Calu3 (cell line): ENCODE measurements around the gene HIRA. TPM values are rescaled to one million over a fixed set of nuclear protein-coding genes. Genes with fewer than 3 reads are reported as not detected.

Experiments
- BruUV-seq: library from RNA; stranded (reverse); fragments of 400-500 nt; replicated peaks from 2 replicates; lab custom pipeline; 2021; lab: Mats Ljungman, UMichigan
- CTCF ChIA-PET: fragments of 300-600 bp; sonication (Branson Sonifier 250); formaldehyde crosslinking; loops from one replicate; lab custom pipeline; 2022; ENCODE audit warnings: antibody characterized with exemption; lab: Charles Lee
- DNase-seq: peaks from one replicate; pipeline ENCODE4 v3.0.0; 2022
- H3K27ac Mint-ChIP-seq: one replicate; pipeline ENCODE4 v1.8.0; 2022; ENCODE audit warnings: mixed read lengths; ENCODE audit not compliant: unreplicated experiment
- H3K27me3 Mint-ChIP-seq: one replicate; pipeline ENCODE4 v1.8.0; 2022; ENCODE audit warnings: mixed read lengths; ENCODE audit not compliant: unreplicated experiment
- H3K36me3 Mint-ChIP-seq: one replicate; pipeline ENCODE4 v1.8.0; 2022; ENCODE audit warnings: mild to moderate bottlenecking, moderate library complexity, mixed read lengths; ENCODE audit not compliant: insufficient read depth, unreplicated experiment
- H3K4me1 Mint-ChIP-seq: one replicate; pipeline ENCODE4 v1.8.0; 2022; ENCODE audit warnings: mild to moderate bottlenecking, low read depth, mixed read lengths; ENCODE audit not compliant: unreplicated experiment
- H3K4me3 Mint-ChIP-seq: one replicate; pipeline ENCODE4 v1.8.0; 2022; ENCODE audit warnings: mild to moderate bottlenecking, low read depth, moderate library complexity, mixed read lengths; ENCODE audit not compliant: unreplicated experiment
- H3K9me3 Mint-ChIP-seq: one replicate; pipeline ENCODE4 v1.8.0; 2022; ENCODE audit warnings: low read depth, mixed read lengths; ENCODE audit not compliant: unreplicated experiment
- intact Hi-C: fragments of 100-400 bp; cut with micrococcal nuclease; formaldehyde crosslinking; loops from one replicate; pipeline ENCODE4 v1.10.0; 2022; ENCODE audit not compliant: unreplicated experiment
- total RNA-seq: library from RNA; stranded (reverse); gene quantifications from 2 replicates; pipeline ENCODE4 v1.2.3, GENCODE V29; 2022
- TF ChIP-seq, protein P1 (sequence below): fragments of 200-600 bp; IDR thresholded peaks from one replicate; pipeline ENCODE4 v1.8.0; 2022; ENCODE audit warnings: antibody characterized with exemption; ENCODE audit not compliant: unreplicated experiment

Gene HIRA
- total RNA-seq, 1 experiment from 2014 or later: 36.4 TPM

DNA sequence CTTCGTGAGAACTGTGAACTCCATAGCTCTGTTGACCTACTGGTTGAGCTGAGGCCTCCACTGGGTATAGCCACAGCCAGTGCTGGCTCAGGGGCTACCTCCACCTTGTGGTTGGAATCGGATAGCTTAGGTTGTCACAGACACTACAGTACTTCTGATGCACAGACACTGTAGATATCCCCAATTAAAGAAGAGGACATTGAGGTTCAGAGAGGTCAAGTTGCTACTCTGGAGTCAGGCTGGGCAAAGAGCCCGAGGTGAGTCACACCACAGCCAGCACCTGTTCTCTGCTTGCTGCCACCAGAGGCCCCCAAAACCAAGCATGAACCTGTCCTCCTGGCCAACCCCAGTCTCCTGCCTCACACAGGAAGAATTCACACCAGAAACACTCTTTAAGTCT lies 42.0 kb upstream of the HIRA start:
- CTCF ChIA-PET: interaction anchor here (1.1 to 1.2 kb wide), 2 partner anchors 11 to 156 kb away, joined by 3 read pairs; no protein-coding TSS in a partner anchor
- TF ChIP-seq, protein P1, sequence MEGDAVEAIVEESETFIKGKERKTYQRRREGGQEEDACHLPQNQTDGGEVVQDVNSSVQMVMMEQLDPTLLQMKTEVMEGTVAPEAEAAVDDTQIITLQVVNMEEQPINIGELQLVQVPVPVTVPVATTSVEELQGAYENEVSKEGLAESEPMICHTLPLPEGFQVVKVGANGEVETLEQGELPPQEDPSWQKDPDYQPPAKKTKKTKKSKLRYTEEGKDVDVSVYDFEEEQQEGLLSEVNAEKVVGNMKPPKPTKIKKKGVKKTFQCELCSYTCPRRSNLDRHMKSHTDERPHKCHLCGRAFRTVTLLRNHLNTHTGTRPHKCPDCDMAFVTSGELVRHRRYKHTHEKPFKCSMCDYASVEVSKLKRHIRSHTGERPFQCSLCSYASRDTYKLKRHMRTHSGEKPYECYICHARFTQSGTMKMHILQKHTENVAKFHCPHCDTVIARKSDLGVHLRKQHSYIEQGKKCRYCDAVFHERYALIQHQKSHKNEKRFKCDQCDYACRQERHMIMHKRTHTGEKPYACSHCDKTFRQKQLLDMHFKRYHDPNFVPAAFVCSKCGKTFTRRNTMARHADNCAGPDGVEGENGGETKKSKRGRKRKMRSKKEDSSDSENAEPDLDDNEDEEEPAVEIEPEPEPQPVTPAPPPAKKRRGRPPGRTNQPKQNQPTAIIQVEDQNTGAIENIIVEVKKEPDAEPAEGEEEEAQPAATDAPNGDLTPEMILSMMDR: no peak
- no TSS peak for BruUV-seq
- H3K27me3 Mint-ChIP-seq: no peaks in the 10 kb centered on the region
- H3K27ac Mint-ChIP-seq: no peak overlapping the region
- peaks cover 22% of the 10 kb centered on the region for H3K4me1 Mint-ChIP-seq
- intact Hi-C loops: no loop called here
- no peak overlapping the region for H3K4me3 Mint-ChIP-seq
- no peak for DNase-seq
- no peaks in the 10 kb centered on the region for H3K9me3 Mint-ChIP-seq
- peaks cover 51% of the 10 kb centered on the region for H3K36me3 Mint-ChIP-seq

DNA sequence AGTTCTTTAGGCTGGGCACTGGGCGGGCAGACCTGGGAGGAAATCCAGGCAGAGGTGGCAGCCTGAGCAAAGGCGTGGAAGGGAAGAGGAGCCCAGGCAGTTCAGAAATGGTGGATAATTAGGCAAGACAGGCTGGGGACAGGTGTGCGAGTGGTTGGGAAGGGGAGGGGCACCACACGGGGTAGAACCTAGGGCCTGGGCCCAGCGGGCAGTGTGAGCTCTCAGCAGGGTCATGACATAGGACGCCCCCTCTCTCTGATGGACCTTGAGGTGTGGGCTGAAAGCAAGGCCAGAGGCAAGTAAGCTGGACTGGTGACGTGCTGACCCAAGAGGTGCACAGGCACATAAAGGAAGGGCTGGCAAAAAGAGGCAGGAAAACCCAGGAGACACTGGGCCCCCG lies 40.7 kb upstream of the HIRA start:
- no TSS peak for BruUV-seq
- H3K4me3 Mint-ChIP-seq: no peak overlapping the region
- H3K27ac Mint-ChIP-seq: no peak overlapping the region
- H3K4me1 Mint-ChIP-seq: peaks cover 11% of the 10 kb centered on the region
- no peaks in the 10 kb centered on the region for H3K27me3 Mint-ChIP-seq
- H3K36me3 Mint-ChIP-seq: peaks cover 45% of the 10 kb centered on the region
- H3K9me3 Mint-ChIP-seq: no peaks in the 10 kb centered on the region
- no peak for DNase-seq
- TF ChIP-seq, protein P1: no peak
- intact Hi-C loops: no loop called here
- CTCF ChIA-PET: no interaction called here

DNA sequence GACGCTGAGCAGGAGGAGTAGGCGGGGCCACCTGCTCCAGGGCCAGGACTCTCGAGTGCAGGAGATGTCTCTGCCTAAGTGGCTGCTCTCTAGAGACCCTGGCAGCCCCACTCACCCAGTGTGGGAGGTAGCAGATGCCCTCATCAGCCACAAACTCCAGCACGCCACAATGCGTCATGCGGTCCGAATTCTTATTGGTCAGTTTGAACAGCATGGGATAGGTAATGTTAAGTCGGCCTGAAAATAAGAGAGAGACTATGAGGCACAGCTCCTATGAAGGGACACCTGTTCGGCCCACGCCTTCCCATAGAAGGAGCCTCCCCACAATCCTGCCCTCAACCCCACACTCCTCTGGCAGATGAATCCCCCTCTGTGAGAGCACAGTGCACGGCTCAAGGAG lies 40.0 kb upstream of the HIRA start:
- intact Hi-C loops: no loop called here
- no peak overlapping the region for H3K4me3 Mint-ChIP-seq
- no peak overlapping the region for H3K27ac Mint-ChIP-seq
- CTCF ChIA-PET: no interaction called here
- TF ChIP-seq, protein P1: no peak
- peaks cover 7% of the 10 kb centered on the region for H3K4me1 Mint-ChIP-seq
- BruUV-seq: no TSS peak
- DNase-seq: no peak
- no peaks in the 10 kb centered on the region for H3K9me3 Mint-ChIP-seq
- peaks cover 46% of the 10 kb centered on the region for H3K36me3 Mint-ChIP-seq
- H3K27me3 Mint-ChIP-seq: no peaks in the 10 kb centered on the region

DNA sequence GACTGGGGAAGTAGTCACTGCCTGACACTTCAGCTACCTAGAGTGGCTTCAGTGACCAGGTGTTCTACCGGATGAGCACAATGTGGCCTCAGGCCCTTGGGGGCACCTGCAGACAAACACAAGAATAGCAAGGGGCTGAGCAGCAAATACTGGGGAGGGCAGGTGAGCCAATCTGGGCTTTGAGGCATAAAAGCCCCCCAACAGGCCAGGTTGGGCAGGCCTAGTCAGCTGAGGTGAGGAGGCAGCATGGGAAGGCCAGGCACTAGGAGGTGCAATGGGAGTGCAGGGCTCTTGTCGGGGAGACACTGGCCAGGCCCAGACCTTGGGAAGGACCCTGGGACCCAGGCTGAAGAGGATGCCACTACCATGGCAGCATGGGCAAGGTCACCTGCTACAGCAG lies 38.5 kb upstream of the HIRA start:
- peaks cover 52% of the 10 kb centered on the region for H3K36me3 Mint-ChIP-seq
- no peaks in the 10 kb centered on the region for H3K27me3 Mint-ChIP-seq
- no TSS peak for BruUV-seq
- DNase-seq: no peak
- no peaks in the 10 kb centered on the region for H3K9me3 Mint-ChIP-seq
- CTCF ChIA-PET: no interaction called here
- H3K4me1 Mint-ChIP-seq: no peaks in the 10 kb centered on the region
- intact Hi-C loops: no loop called here
- H3K4me3 Mint-ChIP-seq: no peak overlapping the region
- no peak overlapping the region for H3K27ac Mint-ChIP-seq
- TF ChIP-seq, protein P1: no peak
